ENCODE results near the gene SPOCK2.

- TF ChIP-seq POLR2A (IDR thresholded peaks at IDR 0.05) = no peak
- TF ChIP-seq, protein P1, sequence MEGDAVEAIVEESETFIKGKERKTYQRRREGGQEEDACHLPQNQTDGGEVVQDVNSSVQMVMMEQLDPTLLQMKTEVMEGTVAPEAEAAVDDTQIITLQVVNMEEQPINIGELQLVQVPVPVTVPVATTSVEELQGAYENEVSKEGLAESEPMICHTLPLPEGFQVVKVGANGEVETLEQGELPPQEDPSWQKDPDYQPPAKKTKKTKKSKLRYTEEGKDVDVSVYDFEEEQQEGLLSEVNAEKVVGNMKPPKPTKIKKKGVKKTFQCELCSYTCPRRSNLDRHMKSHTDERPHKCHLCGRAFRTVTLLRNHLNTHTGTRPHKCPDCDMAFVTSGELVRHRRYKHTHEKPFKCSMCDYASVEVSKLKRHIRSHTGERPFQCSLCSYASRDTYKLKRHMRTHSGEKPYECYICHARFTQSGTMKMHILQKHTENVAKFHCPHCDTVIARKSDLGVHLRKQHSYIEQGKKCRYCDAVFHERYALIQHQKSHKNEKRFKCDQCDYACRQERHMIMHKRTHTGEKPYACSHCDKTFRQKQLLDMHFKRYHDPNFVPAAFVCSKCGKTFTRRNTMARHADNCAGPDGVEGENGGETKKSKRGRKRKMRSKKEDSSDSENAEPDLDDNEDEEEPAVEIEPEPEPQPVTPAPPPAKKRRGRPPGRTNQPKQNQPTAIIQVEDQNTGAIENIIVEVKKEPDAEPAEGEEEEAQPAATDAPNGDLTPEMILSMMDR (IDR thresholded peaks at IDR 0.05) = no peak
These were observed 63.8 kb downstream of the SPOCK2 start for GRCh38 chr10:72024596-72024995.
